ENCODE measurements around the gene SRSF10. TPM values are rescaled to one million over a fixed set of nuclear protein-coding genes. Genes with fewer than 3 reads are reported as not detected.
A peak's percentile ranks its signal among the peaks of the same experiment; 100 is the strongest.
"Not testable (repeated sequence)": the region's sequence is repeated elsewhere in the genome, so short reads cannot be mapped to it uniquely, and the experiment has no call there.

SRSF10 gene
- 100 to 1,000 TPM in 6 of 10 donors, 10 to 100 TPM in 4; 92.2 to 147 (median 121) TPM for polyA plus RNA-seq (ENCODE audit: insufficient read length in 10 of 10)
- long read RNA-seq, donor 1, transcript SRSF10-212 (3 exons, 790 nt) = major isoform, 5 of 6 reads
- long read RNA-seq, donor 1, partial matches to known transcripts = 0 of 6 reads
- long read RNA-seq, donor 1, other reads (novel, unspliced or antisense) = 0 of 6 reads
- long read RNA-seq, donor 2, partial matches to known transcripts = 0 of 18 reads
- long read RNA-seq, donor 2, other reads (novel, unspliced or antisense) = 13 of 18 reads
- long read RNA-seq, donor 3 = 0 reads
- long read RNA-seq, donor 4, transcript SRSF10-212 (3 exons, 790 nt) = major isoform, 6 of 17 reads
- long read RNA-seq, donor 4, partial matches to known transcripts = 0 of 17 reads
- long read RNA-seq, donor 4, other reads (novel, unspliced or antisense) = 10 of 17 reads
- long read RNA-seq, donor 5, partial matches to known transcripts = 0 of 28 reads
- long read RNA-seq, donor 5, other reads (novel, unspliced or antisense) = 24 of 28 reads
- long read RNA-seq, donor 6, partial matches to known transcripts = 0 of 23 reads
- long read RNA-seq, donor 6, other reads (novel, unspliced or antisense) = 19 of 23 reads
- long read RNA-seq, donor 7, transcript SRSF10-212 (3 exons, 790 nt) = major isoform, 5 of 16 reads
- long read RNA-seq, donor 7, partial matches to known transcripts = 9 of 16 reads
- long read RNA-seq, donor 7, other reads (novel, unspliced or antisense) = 0 of 16 reads
- long read RNA-seq, donor 8, partial matches to known transcripts = 0 of 15 reads
- long read RNA-seq, donor 8, other reads (novel, unspliced or antisense) = 14 of 15 reads
- long read RNA-seq, donor 9 = 0 reads

DNA sequence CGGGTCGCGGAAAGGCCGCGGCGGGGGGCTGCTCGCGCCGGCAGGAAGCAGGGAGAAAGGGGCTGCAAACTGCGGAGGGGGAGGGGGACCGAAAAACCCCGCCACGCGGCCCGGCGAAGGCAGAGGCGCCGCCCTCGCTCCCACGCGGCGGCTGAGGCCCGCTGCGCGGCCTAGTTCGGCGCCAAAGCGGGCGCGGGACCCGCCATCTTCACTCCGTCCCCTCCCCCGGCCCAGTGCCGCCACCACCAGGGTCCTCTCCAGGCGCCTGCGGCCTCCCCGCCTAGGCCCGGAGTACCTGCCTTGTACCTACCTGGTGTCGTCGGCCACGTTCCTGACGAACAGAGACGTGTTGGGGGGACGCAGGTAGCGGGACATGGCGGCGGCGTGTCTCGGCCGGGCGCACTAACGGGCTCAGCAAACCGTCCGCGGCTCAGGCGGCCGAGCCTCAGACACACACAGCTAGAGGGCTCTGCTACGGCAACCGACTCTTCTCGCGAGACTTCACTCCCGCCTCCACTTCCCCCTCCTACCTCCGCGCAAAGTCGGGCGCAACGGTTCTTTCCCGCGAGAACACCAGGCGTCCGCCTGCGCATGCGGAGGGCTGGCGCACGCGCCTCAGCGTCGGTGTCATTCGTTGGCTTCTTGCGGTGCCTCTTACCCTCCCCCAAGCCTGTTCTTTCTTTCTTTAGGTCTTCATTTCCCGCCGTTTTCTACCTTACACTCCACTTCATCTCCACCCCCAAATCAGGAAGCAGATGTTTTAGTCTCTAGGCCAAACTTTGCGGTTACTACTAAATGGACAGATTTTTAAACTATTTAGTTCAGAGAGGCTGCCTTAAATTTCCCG lies at the start of gene SRSF10:
TSS of gene SRSF10 (minus strand) at position 447 of the 847 bp plus-strand sequence. CDS start at position 375, 72 bp downstream.
- peak; percentile 99 to 100 (median 100) for DNase-seq

DNA sequence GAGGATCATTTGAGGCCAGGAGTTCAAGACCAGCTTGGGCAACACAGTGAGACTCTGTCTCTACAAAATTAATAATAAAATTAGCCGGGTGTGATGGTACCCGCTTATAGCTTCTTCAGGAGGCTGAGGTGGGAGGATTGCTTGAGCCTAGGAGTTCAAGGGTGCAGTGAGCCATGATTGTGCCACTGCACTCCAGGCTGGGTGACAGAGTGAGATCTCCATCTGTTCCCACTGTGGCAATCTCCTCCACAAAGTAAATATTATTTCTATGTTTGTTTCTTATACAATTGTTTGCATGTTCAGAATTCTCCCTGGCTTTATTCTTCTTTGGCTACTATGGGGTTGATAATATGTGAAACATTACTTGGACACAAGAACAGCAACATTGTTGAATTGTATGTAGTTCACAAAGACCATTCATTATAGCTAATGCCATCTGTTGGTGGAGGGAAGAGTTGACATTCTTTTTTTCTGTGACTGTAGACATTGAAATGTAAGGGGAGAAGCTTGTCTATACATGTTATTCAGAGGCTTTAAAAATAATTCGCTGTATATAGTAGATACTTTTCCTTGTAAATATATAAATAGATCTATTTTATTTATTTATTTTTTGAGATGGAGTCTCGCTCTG lies 47.8 kb upstream of the SRSF10 start:
- peak; percentile 48 to 68 (median 57) for DNase-seq

DNA sequence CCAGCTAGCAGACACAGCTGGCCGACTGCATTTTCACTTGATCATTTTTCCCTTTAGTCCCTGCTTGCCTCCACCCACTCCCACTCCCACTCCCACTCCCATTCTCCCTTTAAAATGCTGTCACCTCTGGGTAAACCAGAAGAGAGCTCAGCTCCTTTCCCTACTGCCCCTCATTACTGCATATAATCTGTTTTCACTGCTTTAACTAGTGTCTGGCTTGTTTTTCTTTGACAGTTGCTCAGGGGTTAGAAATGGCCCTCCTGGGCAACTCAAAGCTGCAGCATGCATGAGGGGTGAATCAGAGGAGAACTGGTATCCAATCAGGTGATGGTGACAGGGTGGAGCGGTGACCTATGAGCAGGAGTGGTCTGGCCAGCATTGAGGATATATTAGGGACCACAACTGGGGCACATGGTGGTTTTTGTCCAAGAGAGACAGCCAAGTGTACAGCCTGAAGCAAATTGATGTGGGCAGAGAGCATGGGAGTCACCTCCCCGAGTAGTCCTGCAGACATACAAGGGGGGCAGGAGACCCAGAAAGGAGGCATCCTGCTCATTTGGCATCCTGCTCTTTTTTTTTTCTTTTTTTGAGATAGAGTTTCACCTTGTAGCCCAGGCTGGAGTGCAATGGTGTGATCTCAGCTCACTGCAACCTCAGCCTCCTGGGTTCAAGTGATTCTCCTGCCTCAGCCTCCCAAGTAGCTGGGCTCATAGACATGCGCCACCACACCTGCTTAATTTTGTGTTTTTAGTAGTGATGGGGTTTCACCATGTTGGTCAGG lies 42.6 kb upstream of the SRSF10 start:
- DNase-seq = peak in 1 of 3 donors; percentile 52

DNA sequence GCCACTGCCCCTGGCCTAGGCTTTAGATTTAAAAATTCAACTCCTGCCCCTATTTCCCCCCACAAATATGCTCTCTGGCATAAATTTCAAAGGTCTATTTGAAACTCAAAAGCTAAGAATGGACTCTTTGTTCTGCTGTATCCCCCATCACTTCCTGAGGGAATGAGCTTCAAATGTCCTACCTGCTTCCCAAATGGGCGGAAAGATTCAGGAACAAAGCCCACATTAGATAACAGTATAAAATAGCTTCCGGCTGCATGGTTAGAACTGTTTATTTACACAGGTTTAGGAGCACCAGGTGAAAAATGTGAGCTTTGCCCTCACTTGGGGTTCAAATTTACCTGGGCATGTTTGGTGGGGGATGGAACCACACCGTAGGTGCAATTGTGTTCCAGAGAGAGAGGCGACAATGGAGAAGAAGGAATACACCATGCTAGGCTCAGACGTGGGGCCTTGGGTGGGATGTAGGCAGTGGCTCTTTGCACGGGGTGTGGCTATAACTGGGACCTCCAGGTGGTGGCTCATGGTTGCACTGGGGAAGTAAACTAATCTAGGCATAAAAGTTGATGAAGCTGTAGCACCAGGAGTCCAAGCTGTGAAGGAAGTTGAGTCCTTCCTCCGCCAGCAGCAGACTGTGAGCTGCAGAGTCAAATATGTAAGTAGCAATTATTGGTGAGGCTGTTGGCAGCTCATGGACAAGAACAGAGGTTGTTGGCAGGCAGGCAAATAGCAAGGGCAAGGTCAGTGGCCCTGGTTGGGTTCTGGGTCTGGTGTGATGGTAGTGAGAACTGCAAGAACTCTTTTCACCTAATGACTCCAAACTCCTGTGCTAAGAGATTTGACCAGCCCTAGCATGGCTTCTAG lies 41.5 kb upstream of the SRSF10 start:
- no peak for DNase-seq

DNA sequence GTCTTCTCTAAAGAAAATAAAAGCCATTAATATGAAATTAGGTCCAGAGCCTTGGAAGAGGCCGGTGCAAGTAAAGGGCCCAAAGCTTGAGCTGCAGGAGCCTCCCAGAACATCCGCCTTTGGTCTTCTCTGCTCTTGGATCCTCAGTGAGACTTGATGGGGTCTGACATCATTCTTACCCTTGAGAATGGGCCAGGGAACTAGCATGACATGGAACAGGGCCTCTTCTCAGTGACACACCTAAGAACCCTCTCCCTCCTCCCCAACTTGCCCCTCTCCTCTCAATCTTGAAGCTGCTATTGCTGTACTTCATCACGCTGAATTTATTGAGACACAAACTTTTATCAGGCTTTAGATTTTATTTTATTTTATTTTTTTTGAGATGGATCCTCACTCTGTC lies 40.3 kb upstream of the SRSF10 start:
- DNase-seq = no peak

DNA sequence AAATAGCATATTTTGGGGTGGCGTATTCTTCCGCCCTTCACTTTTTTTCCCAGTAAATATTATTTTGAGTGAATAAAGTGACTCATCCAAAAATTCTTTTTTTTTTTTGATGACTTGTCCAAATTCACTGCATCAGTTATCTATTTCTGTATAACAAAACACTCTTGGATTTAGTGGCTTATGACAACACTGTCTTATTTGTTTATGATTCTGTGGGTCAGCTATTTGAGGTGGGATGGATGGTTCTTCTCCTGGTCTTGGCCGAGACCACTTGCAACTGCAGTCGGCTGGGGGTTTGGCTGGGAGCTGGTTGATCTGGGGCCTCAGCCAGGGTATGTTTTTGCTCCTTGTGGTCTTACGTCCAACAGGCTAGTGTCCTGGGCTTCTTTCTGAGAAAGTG lies 39.9 kb upstream of the SRSF10 start:
- peak in 1 of 3 donors; percentile 64 for DNase-seq

DNA sequence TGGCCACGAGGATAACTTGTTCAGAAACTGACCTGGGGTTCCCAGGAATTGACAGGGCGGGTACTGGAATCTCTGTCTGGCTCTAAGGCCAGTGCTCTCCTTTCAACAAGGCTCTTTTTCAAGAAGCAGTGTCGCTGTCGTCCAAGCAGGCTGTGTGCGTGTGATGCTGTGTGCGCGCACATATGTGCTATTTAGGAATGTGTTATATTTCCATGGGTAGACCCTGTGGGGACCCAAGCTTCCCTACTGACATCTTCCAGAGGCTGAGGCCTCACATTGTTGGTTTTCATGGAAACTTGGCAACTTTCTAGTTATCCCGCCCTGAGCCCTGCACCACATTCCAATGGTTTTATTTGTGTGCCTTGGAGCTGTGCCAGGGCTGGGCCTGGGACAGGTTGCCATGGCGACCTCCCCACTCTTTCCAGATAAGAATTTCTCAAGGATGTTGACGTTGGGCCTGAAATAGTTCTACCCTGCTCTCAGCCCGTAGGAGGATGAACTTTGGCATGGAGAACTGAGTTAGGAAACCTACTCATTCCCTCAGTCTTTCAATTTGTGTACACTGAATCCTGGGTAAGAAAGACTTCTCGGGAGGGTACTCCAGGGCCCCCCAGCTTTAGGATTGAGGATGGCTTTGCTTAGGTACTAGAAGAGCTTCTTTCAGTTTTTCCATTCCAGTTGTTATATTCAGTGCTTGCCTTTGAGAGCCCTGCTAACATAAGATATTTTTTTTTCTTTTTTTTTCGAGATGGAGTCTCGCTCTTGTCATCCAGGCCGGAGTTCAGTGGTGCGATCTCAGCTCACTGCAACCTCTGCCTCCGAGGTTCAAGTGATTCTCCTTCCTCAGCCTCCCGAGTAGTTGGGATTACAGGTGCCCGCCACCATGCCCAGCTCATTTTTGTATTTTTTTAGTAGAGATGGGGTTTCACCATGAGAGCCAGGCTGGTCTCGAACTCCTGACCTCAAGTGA lies 38.8 kb upstream of the SRSF10 start:
- peak; percentile 96 to 98 (median 97) for DNase-seq

DNA sequence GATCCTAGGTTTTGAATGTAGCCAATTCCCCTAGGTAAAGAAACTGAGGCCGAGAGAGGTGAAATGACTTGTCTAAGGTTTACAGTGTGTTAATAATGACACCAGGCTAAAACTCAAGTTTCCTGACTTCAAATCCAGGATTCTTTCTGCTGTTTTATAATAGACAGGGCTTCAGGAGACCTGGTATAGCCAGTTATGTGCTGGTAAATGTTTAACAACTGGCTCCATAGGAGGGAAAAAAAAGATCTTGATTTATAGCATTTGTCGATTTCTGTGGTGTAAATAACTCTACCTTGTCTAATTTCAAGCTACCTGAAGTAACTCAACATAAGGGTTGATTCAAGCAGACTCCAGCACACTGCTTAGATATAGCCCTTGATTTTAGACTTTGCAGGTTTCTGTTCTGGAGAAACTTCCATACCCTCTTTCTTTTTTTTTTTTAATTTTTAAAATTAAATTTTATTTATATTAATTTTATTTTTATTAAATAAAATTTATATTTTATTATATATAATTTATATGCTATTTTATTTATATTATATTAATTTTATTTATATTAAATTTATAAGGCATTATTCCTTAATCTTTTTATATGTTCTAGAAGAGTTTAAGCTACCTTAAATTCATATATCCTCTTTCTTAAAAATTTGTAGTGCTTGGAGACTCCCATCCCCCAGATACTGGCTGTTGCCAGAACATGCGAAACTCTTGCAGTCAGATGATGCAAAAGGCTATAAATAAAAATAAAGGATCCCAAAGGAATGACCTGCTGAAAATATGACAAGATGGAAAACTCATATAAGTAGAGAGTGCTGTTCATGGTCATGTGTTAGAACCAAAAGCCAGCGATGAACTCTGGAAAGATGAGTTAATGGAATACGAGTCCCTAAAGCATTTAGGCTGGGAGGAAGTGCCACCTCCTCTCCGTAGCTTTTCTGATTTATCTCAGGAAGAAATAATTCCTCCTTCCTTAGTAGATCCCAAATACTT lies 35.4 kb upstream of the SRSF10 start:
- DNase-seq = peak; percentile 91 to 95 (median 92)

DNA sequence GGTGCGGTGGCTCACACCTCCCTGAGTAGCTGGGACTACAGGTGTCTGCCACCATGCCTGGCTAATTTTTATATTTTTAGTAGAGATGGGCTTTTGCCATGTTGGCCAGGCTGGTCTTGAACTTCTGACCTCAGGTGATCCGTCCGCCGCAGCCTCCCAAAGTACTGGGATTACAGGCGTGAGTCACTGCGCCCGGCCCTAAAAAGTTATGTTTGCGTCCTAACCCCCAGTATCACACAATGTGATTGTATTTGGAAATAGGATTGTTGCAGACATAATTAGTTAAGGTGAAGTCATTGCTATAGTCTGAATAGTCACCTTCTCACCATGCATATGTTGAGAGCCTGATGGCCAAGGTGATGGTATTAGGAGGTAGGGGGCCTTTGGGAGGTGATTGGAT lies 32.8 kb upstream of the SRSF10 start:
- not testable (repeated sequence) for DNase-seq

DNA sequence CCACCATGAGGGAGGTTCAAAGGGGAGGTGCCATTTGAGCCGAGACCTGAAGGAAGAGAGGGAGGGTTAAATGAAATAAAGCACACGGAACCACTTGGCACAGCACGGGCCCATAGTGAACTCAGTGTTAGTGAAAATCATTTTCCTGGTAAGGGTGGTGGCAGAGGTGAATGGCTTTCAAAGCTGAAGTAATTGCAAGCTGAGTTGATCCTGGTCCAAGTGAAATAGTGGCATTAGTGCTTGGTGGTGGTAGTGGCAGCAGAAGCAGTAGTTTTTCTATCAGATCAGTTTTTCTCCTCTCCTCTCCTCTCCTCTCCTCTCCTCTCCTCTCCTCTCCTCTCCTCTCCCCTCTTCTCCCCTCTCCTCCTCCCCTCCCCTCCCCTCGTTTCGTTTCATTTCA lies 30.5 kb upstream of the SRSF10 start:
- no peak for DNase-seq

DNA sequence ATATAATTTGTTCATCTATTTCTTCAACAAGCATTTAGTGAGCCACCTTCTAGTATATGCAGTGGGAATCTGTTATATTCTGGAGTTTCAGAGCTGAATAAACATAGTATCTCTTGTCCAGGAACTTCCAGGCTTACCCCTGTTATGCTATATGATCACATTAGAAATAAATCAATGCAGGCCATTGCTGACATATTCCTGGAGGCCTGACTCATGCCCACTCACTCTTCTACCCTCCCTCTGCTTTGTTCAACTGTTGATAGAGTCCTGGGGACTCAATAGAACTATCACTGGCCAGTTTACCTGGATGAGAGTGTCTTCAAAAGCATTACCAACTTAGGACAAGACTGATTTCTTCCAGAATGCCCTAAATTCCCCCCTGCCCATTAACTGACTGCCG lies 29.3 kb upstream of the SRSF10 start:
- DNase-seq = no peak

DNA sequence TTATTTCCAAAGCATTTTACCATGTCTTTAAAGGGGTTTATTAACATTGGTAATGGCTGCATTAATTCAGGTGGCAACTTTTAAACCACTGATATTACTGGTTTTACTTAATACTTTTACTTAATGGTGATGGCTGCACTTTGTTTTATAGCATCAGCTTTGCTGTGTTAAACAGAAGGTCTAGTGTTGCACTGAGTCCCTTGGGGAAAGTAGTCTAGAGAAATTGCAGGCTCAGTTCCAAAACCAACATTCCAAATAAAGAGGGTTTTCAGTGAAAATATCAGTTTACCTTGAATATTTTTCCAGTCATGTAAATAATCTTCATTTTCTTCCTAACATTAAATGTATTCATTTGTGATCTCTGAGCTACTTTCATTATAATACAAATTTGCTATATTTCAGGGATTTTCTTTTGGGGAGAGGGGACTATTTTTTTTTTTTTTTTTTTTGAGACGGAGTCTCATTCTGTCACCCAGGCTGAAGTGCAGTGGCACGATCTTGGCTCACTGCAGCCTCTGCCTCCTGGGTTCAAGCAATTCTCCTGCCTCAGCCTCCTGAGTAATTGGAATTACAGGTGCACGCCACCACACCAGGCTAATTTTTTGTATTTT lies 28.6 kb upstream of the SRSF10 start:
- not testable (repeated sequence) for DNase-seq

DNA sequence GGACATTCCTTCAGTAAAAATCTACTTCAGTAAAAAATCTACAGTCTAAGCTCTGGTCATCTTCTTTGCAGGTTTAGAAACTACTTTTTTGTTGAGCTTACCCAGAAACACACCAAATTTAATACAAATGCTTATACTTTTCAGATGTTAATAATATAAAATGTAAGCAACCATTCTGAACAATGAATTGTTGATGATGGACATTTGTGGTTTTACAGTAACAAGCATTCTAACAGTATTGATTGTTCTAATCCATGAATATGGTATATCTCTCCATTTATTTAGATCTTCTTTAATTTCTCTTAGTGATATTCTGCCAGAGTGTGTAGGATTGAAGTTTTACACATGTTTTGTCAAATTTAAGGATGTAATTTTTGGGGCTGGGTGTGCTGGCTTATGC lies 27.0 kb upstream of the SRSF10 start:
- no peak for DNase-seq

DNA sequence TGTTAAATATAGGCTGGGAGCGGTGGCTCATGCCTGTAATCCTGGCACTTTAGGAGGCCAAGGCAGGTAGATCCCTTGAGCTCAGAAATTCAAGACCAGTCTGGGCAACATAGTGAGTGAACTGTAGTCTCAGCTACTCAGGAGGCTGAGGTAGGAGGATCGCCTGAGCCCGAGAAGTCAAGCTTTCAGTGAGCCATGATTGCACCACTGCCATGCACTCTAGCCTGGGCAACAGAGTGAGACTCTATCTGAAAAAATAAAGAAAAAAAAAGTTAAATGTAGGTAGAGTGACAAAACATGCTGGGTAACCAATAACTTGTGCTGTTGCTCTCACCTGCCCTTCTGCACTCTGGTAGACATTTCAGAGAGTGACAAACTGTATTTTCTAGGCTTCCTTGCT lies 25.0 kb upstream of the SRSF10 start:
- DNase-seq = no peak

DNA sequence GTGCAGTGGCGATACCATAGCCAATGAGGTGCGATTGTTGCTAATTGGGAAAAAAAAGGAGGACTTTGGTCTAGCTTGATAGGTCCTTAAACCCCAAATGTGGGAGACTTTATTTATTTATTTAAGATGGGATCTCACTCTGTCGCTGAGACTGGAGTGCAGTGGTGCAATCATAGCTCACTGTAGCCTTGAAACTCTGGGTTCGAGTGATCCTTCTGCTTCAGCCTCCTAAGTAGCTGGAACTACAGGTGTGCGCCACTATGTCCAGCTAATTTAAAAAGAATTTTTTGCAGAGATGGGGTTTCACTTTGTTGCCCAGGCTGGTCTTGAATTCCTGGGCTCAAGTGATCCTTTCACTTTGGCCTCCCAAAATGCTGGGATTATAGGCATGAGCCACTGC lies 24.0 kb upstream of the SRSF10 start:
- no peak for DNase-seq

DNA sequence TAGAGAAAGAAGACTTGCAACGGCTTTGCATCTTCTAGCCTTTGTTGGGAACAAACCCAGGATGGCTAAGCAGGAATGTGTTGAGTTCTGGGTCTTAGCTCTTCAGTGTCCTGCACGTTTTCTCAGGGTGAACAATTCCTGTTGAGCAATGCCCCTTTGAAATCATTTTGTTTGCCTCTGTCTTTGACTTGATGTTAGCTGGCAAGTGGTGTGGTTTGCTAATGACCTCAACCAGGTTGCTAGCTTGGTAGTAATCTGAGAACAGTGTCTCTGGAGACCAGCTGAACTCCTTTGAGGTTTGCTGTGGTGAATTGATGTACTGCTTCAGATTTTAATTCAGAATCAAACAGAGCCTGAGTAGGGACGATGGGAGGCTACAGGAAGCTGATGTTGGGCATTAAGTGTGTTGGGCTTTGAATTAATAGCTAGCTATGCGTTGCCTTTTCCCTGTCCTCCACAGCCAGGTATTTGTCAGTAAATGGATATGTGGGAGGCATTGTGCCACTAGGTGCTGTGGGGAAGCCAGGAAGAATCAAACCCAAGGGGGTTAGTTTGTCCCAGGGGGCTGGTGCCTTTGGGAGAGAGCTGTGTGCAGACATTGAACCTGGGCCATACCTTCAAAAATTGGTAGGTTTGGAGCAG lies 23.3 kb upstream of the SRSF10 start:
- DNase-seq = no peak

All from muscle of back (tissue), 13 donors.